Suppressor macrophage (primary cell): Measurements from ENCODE around the gene NIPA2.
A peak's percentile ranks its signal among the peaks of the same experiment; 100 is the strongest.
"Not testable (repeated sequence)": the region's sequence is repeated elsewhere in the genome, so short reads cannot be mapped to it uniquely, and the experiment has no call there.

Source experiments
- DNase-seq, 4 experiments: peaks; one replicate each; pipeline ENCODE4 v3.0.0-alpha.2; 2020 to 2022
- total RNA-seq, 17 experiments: gene quantifications; one replicate each; lab custom pipeline; 2026; ENCODE audit warnings: mixed read lengths in 6 of 17, inconsistent platforms in 3 of 17; lab: John Stamatoyannopoulos, UW

Gene NIPA2
- total RNA-seq: 111 to 185 (median 139) reads per million in 17 experiments

DNA sequence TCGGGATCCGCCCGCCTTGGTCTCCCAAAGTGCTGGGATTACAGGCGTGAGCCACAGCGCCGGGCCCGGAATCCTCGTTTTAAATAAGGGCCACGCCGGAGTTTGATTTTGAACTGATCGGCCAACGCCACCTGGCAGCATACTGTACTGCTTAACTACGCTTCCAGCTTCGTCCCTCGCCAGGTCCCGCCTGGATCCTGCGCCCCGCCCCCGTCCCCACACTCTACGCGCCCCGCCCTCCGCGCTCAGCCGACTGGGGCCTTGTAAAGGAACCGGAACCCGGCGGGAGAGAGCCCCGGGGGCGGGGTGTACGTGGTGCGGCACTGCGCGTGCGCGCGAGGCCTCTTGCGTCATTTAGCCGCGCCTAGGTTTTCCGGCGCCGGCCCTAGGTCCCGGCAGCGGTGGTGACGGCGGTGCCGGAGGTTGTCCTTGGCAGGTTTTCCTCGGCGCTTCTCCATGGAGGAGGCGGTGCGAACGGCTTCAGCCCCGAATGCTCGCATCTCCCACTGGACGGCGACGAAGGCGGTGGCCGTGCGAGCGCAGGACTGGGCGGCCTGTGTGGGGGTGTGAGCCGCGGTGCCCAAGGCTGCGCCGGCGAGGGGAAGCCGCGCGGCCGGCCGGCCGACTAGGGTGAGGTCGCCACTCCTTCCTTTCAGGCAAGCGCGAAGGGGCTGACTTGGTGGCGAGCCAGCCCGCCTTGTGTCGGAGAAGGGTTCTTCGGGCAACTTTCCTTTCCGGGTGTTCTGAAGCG is at the start of gene NIPA2:
Gene NIPA2 (plus strand): TSS at position 375 of the 751 bp plus-strand sequence. CDS start 13,066 bp downstream, outside the sequence.
- peak; percentile 99 to 100 (median 100) for DNase-seq

DNA sequence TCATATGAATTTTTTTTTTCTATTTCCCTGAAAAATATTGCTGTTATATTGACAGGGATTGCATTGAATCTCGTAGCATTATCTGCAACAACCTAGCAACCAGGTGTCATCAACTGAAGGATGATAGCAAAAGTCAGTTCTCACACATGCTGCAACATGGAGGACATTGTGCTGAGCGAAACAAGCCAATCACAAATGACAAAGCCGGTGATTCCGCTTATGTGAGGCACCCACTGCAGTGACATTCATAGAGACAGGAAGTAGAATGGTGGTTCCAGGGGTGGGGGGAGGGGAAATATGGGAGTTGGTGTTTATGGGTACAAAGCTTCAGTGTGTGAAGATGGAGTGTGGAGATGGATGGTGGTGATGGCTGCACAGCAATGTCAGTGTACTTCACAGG is 44.4 kb upstream of the NIPA2 start:
- DNase-seq: no peak

DNA sequence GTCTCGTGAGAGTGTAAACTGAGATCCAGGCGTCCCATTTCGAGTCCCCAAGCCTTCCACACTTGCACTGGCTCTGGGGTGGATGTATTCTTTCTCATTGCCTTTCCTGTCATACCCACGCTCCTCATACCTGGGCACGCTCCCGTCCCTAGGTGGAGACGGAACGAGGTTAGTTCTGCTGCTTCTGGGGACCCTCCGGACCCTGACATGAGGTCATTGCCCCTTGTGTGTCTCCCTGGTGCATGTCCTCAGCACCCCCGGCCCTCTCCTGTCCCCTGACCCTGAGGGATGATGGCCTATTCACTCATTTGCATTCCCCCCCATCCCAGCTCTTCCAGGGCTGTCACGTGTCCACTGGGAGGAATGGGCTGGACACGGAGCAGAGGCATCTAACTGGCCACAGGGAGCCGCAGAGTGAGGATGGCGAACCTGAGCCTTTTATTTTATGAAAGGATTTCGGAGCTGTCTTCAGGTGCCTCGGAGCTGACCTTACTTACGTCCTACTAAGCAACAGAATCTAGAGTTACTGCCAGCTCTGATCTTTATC is 43.8 kb upstream of the NIPA2 start:
- DNase-seq: no peak

DNA sequence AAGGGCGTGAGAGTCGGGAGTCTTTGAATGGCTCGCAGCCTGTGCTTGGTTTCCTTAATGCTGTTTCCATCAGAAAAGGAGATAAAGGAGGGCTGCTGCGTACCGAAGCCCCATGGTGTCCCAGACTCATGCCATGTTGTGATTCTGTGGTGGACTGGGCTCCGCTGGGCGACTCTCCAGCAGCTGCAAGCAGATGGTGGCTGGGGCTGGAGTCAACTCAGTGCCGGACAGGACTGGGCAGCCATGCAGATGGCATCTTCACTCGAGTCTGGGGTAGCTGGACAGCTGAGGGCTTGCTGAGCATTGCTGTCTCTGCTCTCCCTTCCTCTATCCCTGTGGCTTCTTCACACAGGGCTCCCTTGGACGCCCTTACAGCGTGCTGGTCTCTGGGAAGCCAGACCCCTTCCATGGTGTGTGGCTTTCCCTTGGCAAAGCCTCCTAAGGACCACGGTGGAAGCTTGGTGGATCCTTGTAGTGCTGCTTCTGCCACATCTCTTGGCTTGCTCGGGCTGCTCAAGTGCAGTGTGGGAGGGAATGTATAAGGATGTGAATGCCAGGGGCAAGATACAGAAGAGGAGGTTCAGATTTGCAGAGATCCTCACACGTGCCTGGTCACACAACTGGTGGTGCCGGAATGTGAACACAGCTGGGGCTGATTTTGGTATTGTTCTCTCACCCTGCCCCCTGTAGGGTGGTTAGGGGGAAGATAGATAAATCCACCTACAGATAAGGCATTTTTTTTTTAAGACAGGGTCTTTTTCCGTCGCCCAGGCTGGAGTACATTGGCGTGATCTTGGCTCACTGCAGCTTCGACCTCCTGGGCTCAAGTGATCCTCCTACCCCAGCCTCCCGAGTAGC is 43.0 kb upstream of the NIPA2 start:
- DNase-seq: no peak

DNA sequence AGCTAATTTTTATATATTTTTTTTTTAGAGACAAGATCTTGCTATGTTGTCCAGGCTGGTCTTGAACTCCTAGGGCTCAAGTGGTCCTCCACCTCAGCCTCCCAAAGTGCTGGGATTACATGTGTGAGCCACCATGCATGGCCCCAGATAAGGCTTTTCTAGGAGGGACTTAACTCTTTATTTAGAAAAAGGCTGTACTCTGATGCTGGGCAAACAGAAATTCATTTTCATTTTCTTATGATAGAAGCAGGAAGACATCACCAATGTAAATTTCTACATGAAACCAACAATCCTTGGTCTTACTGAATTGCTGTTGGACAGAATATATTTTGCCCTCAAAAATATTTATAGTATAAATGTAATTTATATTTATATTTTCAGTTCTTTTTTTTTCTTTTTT is 42.4 kb upstream of the NIPA2 start:
- no peak for DNase-seq

DNA sequence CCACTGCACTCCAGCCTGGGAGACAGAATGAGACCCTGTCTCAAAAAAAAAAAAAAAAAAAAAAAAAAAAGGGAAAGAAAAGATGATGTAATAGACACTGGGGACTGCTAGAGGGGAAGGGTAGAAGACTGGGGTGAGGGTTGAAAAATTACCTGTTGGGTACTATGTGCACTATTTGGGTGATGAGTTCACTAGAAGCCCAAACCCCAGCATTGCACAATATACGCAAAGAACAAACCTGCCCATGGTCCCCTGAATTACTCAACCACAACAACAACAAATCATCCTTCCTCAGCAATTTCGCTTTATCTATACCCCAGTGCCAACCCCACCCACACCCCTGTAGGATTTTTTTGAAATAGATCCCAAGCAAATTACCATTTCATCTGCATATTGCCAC is 38.6 kb upstream of the NIPA2 start:
- no peak for DNase-seq

DNA sequence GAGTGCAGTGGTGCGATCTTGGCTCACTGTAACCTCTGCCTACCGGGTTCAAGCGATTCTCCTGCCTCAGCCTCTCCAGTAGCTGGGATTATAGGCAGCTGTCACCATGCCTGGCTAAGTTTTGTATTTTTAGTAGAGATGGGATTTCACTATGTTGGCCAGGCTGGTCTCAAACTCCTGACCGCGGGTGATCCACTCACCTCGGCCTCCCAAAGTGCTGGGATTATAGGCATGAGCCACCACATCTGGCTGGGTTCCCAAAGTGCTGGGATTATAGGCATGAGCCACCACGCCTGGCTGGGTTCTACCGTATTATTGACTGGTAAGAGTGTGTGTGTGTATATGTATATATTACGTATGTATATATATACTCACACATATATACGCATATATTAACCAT is 35.5 kb upstream of the NIPA2 start:
- DNase-seq: not testable (repeated sequence)

DNA sequence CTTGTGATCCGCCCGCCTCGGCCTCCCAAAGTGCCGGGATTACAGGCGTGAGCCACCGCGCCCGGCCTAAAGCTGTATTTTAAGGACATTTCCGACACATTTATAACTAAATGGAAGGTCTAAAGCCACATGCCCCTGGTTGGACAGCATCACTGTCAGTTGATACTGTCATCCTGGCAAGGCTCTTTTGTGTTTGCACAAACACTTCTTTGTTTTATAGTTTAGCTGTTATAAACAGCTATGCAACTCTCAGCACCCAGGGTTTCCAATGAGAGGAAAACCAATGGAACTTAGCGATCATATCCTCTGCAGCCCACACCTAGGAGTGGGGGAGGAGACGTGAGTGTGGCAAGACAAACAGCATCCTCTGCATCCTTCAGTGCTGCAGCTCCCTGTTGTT is 32.3 kb upstream of the NIPA2 start:
- DNase-seq: no peak

DNA sequence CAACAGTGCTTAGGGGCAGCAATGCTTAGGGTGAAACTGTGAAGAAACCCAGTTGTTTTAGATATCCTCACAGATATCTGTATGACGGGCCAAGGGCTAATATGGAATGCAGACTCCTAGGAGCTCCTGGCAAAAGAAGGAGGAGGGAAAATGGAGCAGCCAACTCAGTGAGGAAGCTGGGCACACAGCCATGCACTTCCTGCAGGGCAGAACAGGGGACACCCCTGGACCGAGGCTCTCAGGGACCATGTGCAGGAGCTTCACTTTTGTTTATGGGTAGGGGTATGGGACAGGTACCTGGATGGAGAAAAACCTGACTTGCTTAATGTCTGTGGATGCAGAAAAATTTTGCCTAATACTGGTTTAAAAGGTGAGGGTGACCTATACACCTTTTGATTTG is 31.8 kb upstream of the NIPA2 start:
- no peak for DNase-seq

DNA sequence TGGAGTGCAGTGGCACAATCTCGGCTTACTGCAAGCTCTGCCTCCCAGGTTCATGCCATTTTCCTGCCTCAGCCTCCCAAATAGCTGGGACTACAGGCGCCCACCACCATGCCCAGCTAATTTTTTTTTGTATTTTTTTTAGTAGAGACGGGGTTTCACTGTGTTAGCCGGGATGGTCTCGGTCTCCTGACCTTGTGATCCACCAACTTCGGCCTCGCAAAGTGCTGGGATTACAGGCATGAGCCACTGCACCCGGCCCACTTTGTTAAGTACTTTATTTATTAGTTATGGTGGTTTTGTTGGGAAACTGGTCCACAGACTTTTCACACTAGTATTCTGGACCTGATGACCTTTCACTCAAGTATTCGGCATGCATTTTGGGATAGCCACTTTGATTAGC is 30.6 kb upstream of the NIPA2 start:
- DNase-seq: not testable (repeated sequence)

DNA sequence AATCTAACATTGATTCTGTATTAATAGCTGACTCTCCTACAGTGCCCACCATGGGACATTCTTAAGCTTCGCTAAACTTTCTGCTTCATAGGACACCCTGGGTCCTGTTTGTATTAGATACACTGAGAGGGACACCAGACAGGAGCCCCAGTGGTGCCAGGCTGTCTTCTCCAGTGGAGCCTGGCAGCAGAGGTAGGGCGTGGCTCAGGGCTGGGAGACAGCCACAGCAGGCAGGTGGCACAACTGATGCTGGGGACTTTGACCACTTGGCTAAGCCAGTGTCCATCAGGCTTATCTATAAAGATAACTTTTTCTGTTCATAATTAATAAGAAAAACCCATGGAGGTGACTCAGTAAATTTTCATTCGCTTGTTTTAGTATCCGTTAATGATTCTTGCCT is 30.2 kb upstream of the NIPA2 start:
- no peak for DNase-seq

DNA sequence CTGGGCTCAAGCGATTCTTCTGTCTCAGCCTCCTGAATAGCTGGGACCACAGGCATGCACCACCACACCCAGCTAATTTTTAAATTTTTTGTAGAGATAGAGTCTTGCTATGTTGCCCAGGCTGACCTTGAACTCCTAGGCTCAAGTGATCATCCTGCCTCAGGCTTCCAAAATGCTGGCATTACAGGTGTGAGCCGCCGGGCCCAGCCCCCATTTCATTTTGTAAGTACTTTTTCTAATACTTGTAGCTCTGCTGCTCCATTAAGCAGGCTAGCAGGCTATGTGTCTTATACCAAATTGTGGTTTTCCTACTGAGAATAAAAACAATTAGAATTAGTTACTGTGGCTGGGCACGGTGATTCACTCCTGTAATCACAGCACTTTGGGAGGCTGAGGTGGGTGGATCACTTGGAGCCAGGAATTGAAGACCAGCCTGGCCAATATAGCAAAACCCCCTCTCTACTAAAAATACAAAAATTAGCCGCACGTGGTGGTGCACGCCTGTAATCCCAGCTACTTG is 29.6 kb upstream of the NIPA2 start:
- DNase-seq: no peak

DNA sequence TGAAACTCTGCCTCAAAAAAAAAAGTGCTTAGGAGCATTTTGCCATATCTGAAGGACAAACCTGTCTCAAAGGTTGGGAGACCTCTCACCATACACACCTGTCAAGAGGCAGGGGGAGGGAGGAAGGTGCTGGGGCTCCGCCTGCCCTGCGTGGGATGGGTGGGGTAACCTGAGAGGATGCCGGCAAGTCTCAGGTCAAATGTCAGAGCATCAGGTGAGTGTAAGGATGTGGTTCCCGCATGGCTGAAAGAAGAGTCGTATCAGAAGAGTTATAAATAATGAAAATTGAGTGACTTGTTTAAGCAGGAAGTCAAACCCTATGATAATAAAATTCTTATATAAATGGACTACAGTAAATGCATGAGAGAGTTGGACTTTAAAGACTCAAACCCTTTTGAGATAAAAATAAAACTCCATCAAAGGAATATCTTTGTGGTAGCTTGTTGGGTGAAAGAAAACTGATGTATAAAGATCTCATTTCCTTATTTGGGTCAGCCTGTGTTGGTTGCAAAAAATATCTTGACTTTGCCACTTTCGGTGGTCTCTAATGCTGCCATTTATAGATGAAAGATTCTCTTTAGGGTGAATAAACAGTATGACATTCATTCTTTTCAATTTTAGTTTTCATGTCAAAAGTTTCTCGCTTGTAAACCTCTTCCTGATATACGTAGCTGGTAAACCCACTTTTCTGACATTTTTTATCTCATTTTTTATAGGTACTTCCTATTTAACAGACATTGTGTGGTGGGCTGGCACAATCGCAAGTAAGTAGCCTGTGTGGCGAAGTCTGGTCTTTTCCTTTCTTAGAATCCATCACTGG is 28.2 kb upstream of the NIPA2 start:
- DNase-seq: no peak

DNA sequence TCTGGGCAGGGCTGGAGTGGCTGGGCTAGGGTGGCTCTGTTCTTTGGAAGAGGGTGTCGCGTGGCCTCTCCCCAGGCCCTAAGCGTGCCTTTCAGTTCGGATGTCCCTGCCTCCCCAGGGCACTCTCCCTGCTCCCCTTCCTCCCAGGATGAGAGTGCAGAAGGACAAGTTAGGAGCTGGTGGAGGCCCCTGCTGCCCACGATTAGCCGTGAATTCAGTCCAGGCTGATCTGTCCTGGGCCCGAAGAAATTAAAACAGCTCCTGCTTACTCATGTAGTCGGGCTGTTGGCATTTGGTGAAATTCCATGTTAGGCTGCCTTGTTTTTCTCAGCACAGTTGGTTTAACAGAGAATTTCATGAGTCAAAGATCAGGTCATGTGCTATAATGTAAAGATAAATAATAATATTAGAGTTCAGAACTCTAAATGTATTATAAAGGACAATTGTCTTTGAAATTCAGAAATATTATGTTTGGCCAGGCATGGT is 27.6 kb upstream of the NIPA2 start:
- DNase-seq: no peak

DNA sequence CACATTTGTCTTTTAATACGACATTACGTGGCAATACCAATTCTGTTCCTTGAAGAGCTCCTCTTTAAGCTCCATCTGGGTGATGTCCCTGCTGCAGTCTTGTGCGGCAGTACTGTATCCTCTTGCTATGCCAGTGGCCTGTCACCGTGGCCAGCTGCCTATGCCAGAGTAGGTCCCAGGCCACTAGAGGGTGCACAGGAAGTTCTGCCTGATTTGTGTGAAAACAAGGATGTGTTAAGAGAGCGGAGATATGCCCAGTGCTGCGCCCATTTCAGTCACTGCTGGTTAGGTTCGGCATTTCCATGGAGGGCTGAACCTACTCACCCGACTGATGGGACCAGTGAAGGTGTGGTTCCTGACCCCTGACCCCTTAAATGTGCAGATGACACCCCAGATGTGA is 26.8 kb upstream of the NIPA2 start:
- peak; percentile 38 to 66 (median 42) for DNase-seq

DNA sequence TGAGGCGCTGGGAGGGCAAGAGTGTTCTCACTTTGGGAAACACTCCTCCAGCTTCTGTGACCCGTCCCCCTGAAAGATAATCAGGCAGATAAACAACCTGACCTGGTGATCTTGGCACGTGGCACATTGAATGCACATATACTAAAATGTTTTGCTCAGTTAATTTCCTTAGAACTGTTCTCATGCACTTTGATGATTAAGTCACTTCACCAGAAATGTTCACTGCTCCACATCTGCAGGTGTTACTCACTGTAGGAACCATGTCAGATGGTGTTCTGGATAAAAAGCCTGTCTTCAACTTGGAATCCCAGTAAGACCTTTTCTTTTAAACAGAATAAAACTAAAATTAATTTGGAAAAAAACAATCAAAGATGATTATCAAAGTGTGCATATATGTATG is 24.6 kb upstream of the NIPA2 start:
- no peak for DNase-seq

DNA sequence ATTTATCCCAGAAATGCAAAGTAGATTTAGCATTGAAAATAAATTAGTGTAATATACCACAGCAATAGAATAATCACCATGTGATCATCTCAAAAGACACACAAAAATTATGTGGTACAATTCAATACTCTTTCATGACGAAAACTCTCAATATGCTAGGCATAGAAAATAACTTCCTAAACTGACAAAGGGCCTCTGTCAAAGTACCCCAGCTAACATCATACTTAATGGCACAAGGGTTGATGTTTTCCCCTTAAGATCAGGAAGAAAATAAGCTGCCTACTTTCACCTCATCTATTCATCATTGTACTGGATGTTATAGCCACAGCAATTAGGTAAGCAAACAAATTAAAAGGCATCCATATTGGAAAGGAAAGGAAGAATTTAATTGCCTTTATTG is 22.7 kb upstream of the NIPA2 start:
- DNase-seq: no peak

DNA sequence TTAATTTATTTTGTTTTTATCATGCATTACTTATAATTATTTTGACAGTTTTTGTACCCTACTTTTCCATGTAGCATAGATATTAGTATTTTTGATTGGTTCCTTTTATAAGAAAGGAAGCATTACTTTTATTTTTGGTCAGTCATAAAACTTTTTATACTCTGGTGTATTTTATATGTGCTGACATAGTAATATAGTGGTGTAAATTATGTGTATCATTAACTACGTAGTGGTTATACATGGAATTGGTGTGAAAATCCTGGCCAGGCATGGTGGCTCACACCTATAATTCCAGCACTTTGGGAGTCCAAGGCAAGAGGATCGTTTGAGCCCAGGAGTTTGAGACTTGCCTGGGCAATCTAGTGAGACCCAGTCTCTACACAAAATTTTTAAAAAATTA is 18.8 kb upstream of the NIPA2 start:
- no peak for DNase-seq

DNA sequence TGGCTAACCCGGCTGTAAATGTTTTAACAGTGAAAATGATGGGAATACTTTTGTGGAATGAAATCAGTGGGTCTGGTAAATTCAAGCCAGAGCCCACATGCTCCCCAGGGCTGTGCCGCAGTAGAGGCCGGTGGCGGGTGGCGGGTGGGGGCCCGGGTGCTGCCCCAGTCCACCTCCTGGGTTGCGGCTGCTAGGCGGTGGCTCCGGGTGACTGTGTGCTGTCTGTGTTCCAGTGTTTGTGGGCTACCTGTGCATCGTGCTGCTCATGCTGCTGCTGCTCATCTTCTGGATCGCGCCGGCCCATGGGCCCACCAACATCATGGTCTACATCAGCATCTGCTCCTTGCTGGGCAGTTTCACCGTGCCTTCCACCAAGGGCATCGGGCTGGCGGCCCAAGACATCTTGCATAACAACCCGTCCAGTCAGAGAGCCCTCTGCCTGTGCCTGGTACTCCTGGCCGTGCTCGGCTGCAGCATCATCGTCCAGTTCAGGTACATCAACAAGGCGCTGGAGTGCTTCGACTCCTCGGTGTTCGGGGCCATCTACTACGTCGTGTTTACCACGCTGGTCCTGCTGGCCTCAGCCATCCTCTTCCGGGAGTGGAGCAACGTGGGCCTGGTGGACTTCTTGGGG is 14.9 kb upstream of the NIPA2 start:
- no peak for DNase-seq

DNA sequence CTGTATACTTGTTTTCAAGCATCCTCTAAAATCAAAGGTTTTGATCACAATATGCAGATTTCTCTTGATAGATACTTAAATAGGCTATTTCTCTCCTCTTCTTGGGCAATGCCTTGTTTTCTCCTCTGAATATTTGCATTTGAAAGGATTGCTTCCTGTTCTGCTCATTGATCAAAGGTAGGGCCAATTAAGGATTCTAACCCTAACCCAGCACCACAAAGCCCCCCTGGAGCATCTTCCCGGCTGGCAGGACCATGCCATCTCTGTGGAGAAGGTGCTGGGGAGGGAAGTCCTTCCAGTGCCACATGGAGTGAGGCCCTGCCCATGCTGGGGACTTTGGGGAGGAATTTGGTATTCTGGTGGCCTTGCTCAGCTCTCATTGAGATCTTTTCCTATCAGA is 11.3 kb upstream of the NIPA2 start:
- no peak for DNase-seq

DNA sequence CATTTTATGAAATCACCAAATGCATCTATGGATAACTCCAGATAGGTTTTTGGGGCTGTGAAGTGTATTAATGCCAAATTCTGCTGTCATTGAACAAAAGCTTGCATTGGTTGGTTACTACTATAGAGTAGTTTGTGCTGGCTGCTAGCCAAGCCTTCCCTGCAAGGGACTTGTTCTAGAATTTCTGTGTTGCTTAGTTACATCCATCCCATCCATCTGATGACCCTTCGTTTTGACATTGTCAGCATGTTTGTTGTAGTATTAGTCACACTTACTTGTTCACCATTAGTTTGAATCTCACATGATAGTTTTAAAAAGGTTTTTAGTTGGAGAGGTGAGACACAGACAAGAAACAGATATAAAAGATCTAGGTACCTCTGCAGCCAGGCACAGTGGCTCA is 7.0 kb upstream of the NIPA2 start:
- DNase-seq: peak in 1 of 4 experiments; percentile 7
